CD14-positive monocyte (primary cell): ENCODE data around the gene CUL2. TPM values are rescaled to one million over a fixed set of nuclear protein-coding genes. Genes with fewer than 3 reads are reported as not detected.

Experiments
- DNase-seq, 3 donors: peaks; one replicate each; pipeline ENCODE4 v3.0.0-alpha.2; 2011 to 2022
- H2AFZ ChIP-seq: 2 replicates; pipeline ENCODE4 v1.6.0; 2012; ENCODE audit warnings: mild to moderate bottlenecking, low read depth, low read length, inconsistent platforms; ENCODE audit not compliant: insufficient read depth, poor library complexity, severe bottlenecking
- H3K27ac ChIP-seq, 2 donors: 1 replicate in 1 of 2; 2 replicates in 1 of 2; pipeline ENCODE4 v1.5.1; 2012 to 2013; ENCODE audit warnings: low read length in 2 of 2, control low read depth in 1 of 2, inconsistent platforms in 1 of 2, low read depth in 1 of 2, mild to moderate bottlenecking in 1 of 2
- H3K27me3 ChIP-seq, 2 donors: one replicate each; pipeline versions ENCODE4 v1.6.0 to v1.6.1; 2011 to 2013; ENCODE audit warnings: low read length in 2 of 2; ENCODE audit not compliant: control insufficient read depth in 2 of 2, insufficient read depth in 2 of 2
- H3K36me3 ChIP-seq, 2 donors: replicated peaks in 1 of 2; 1 replicate in 1 of 2; 2 replicates in 1 of 2; pipeline versions ENCODE4 v1.5.1 to v1.6.1; 2012 to 2013; ENCODE audit warnings: low read length in 2 of 2, control low read depth in 1 of 2, inconsistent platforms in 1 of 2, mild to moderate bottlenecking in 1 of 2; ENCODE audit not compliant: insufficient read depth in 2 of 2, control insufficient read depth in 1 of 2
- H3K4me1 ChIP-seq, 2 donors: 1 replicate in 1 of 2; 2 replicates in 1 of 2; pipeline versions ENCODE4 v1.5.1 to v1.6.1; 2012 to 2013; ENCODE audit warnings: low read length in 2 of 2, control low read depth in 1 of 2, inconsistent platforms in 1 of 2, mild to moderate bottlenecking in 1 of 2, moderate library complexity in 1 of 2; ENCODE audit not compliant: insufficient read depth in 2 of 2, control insufficient read depth in 1 of 2
- H3K4me2 ChIP-seq: replicated peaks from 2 replicates; pipeline ENCODE3; 2012; ENCODE audit warnings: low read length, moderate library complexity, mild to moderate bottlenecking; ENCODE audit not compliant: poor library complexity, severe bottlenecking; ENCODE audit errors: extremely low read depth
- H3K4me3 ChIP-seq, 3 experiments: fragments of 200-600 bp in 1 of 3; sonication (generic) in 1 of 3; replicated peaks in 1 of 3; 1 replicate in 2 of 3; 2 replicates in 1 of 3; pipeline ENCODE4 v1.5.1; 2011 to 2013; ENCODE audit warnings: low read length in 3 of 3, mild to moderate bottlenecking in 3 of 3, control low read depth in 2 of 3, low read depth in 2 of 3, inconsistent platforms in 1 of 3, moderate library complexity in 1 of 3
- H3K79me2 ChIP-seq: 2 replicates; pipeline ENCODE4 v1.6.0; 2012; ENCODE audit warnings: mild to moderate bottlenecking, control low read depth, inconsistent platforms, low read length, moderate library complexity; ENCODE audit not compliant: insufficient read depth
- H3K9ac ChIP-seq: 2 replicates; pipeline ENCODE4 v1.6.0; 2017; ENCODE audit warnings: low read length, mild to moderate bottlenecking; ENCODE audit not compliant: insufficient read depth, poor library complexity, severe bottlenecking
- H3K9me3 ChIP-seq, 2 donors: replicated peaks in 1 of 2; 1 replicate in 1 of 2; 2 replicates in 1 of 2; pipeline versions ENCODE4 v1.5.1 to v1.6.1; 2012 to 2013; ENCODE audit warnings: low read length in 2 of 2, control low read depth in 1 of 2; ENCODE audit not compliant: control insufficient read depth in 1 of 2, insufficient read depth in 1 of 2
- H4K20me1 ChIP-seq: 2 replicates; pipeline ENCODE4 v1.6.0; 2012; ENCODE audit warnings: mild to moderate bottlenecking, low read length, control low read depth, moderate library complexity; ENCODE audit not compliant: insufficient read depth
- H3K27ac Mint-ChIP-seq, 7 donors: one replicate each; pipeline ENCODE4 v1.8.0; 2020; ENCODE audit warnings: mild to moderate bottlenecking in 7 of 7, mixed read lengths in 7 of 7, moderate library complexity in 6 of 7, inconsistent platforms in 2 of 7
- H3K27me3 Mint-ChIP-seq, 3 donors: one replicate each; pipeline ENCODE4 v1.8.0; 2021 to 2022; ENCODE audit warnings: low read depth in 3 of 3, mild to moderate bottlenecking in 3 of 3, mixed read lengths in 3 of 3, moderate library complexity in 3 of 3, inconsistent platforms in 1 of 3
- H3K36me3 Mint-ChIP-seq, 2 donors: one replicate each; pipeline ENCODE4 v1.8.0; 2020; ENCODE audit warnings: mixed read lengths in 2 of 2, inconsistent platforms in 1 of 2, mild to moderate bottlenecking in 1 of 2
- H3K4me1 Mint-ChIP-seq: one replicate; pipeline ENCODE4 v1.8.0; 2020; ENCODE audit warnings: mild to moderate bottlenecking, mixed read lengths
- H3K4me3 Mint-ChIP-seq, 2 donors: one replicate each; pipeline ENCODE4 v1.8.0; 2020; ENCODE audit warnings: mild to moderate bottlenecking in 2 of 2, mixed read lengths in 2 of 2, moderate library complexity in 1 of 2
- H3K9me3 Mint-ChIP-seq, 7 donors: one replicate each; pipeline ENCODE4 v1.8.0; 2020 to 2022; ENCODE audit warnings: mixed read lengths in 7 of 7, mild to moderate bottlenecking in 6 of 7, moderate library complexity in 6 of 7, inconsistent platforms in 2 of 7
- CTCF ChIP-seq: fragments of 200-600 bp; IDR thresholded peaks from one replicate; pipeline ENCODE4 v1.8.0; 2022; ENCODE audit warnings: antibody characterized with exemption, mild to moderate bottlenecking
- WGBS: methylation state at CpG from one replicate; pipeline ENCODE4 v1.1.5; 2013; ENCODE audit warnings: missing lambda C conversion rate; ENCODE audit not compliant: insufficient coverage; 5-methylcytosine and 5-hydroxymethylcytosine counted together
- intact Hi-C, 2 donors: fragments of 100-400 bp; cut with micrococcal nuclease; formaldehyde crosslinking; loops; one replicate each; pipeline versions ENCODE4 v1.15.0 to v1.15.1; 2023
- polyA plus RNA-seq, 3 donors: library from polyadenylated mRNA; depleted of rRNA in 1 of 3; unstranded in 2 of 3; stranded (reverse) in 1 of 3; fragments of 300-500 nt in 2 of 3; fragments of >200 nt in 1 of 3; fragmentation: Illumina TruSeq in 2 of 3; gene quantifications; 1 replicate in 2 of 3; 2 replicates in 1 of 3; pipeline ENCODE4 v1.2.3, GENCODE V29; 2012 to 2021

The CUL2 gene
- polyA plus RNA-seq, 3 donors: 10.2 to 22.8 (median 12.9) TPM

GRCh38 chr10:35059481-35059880 is 30.7 kb downstream of the CUL2 start:
- no peak overlapping the region for H2AFZ ChIP-seq
- no peak overlapping the region for H3K4me3 ChIP-seq
- no peak overlapping the region for H3K4me3 Mint-ChIP-seq
- H3K27ac ChIP-seq: no peak overlapping the region
- peaks cover 14% of the 10 kb centered on the region for H4K20me1 ChIP-seq
- peaks cover 67 to 90% of the 10 kb centered on the region in 2 donors for H3K36me3 ChIP-seq
- H3K4me2 ChIP-seq: no peak overlapping the region
- H3K9me3 ChIP-seq: no peaks in the 10 kb centered on the region
- intact Hi-C loops: no loop called here
- no peak for DNase-seq
- no peak for TF ChIP-seq CTCF
- peaks cover 67 to 82% of the 10 kb centered on the region in 2 donors for H3K36me3 Mint-ChIP-seq
- H3K79me2 ChIP-seq: no peaks in the 10 kb centered on the region
- peaks cover 11% of the 10 kb centered on the region for H3K4me1 Mint-ChIP-seq
- H3K27me3 Mint-ChIP-seq: no peaks in the 10 kb centered on the region
- H3K9ac ChIP-seq: no peak overlapping the region
- H3K27ac Mint-ChIP-seq: no peak overlapping the region
- no peaks in the 10 kb centered on the region for H3K9me3 Mint-ChIP-seq
- peaks cover 0 to 7% of the 10 kb centered on the region in 2 donors for H3K4me1 ChIP-seq
- H3K27me3 ChIP-seq: no peaks in the 10 kb centered on the region

GRCh38 chr10:35058686-35059085 is 31.5 kb downstream of the CUL2 start:
- Mint-ChIP-seq H3K27ac (peak overlapping the region in 4 of 7 donors; percentile 21 to 88 (median 70)), H3K27me3 (no peaks in the 10 kb centered on the region), H3K4me3 (no peak overlapping the region), H3K36me3 (peaks cover 73 to 89% of the 10 kb centered on the region in 2 donors), H3K9me3 (no peaks in the 10 kb centered on the region), H3K4me1 (peaks cover 11% of the 10 kb centered on the region)
- no peak overlapping the region for H3K4me3 ChIP-seq
- no peaks in the 10 kb centered on the region for H3K79me2 ChIP-seq
- H3K9ac ChIP-seq: no peak overlapping the region
- H3K9me3 ChIP-seq: no peaks in the 10 kb centered on the region
- peaks cover 72 to 93% of the 10 kb centered on the region in 2 donors for H3K36me3 ChIP-seq
- intact Hi-C loops: no loop called here
- no peak for TF ChIP-seq CTCF
- H3K4me1 ChIP-seq: peaks cover 0 to 7% of the 10 kb centered on the region in 2 donors
- no peak overlapping the region for H3K27ac ChIP-seq
- H3K27me3 ChIP-seq: no peaks in the 10 kb centered on the region
- WGBS: 100% methylated on average over 1 of the region's 1 CpG
- peaks cover 14% of the 10 kb centered on the region for H4K20me1 ChIP-seq
- H3K4me2 ChIP-seq: no peak overlapping the region
- no peak overlapping the region for H2AFZ ChIP-seq
- no peak for DNase-seq
